Muscle layer of colon (tissue), 2 donors: ENCODE results near the gene SEMA6D.

Source experiments
- H3K27ac ChIP-seq: one replicate; pipeline ENCODE4 v1.7.0; 2013; ENCODE audit warnings: low read depth, mild to moderate bottlenecking, low read length, moderate library complexity
- H3K27me3 ChIP-seq, 2 donors: one replicate each; pipeline ENCODE4 v1.7.0; 2013; ENCODE audit warnings: low read length in 2 of 2, mild to moderate bottlenecking in 2 of 2; ENCODE audit not compliant: insufficient read depth in 2 of 2, control insufficient read depth in 1 of 2
- H3K36me3 ChIP-seq: one replicate; pipeline ENCODE4 v1.7.0; 2013; ENCODE audit warnings: mild to moderate bottlenecking, low read length; ENCODE audit not compliant: insufficient read depth
- H3K4me1 ChIP-seq: one replicate; pipeline ENCODE4 v1.7.0; 2013; ENCODE audit warnings: mild to moderate bottlenecking, low read length; ENCODE audit not compliant: insufficient read depth
- H3K4me3 ChIP-seq, 2 donors: one replicate each; pipeline ENCODE4 v1.7.0; 2013; ENCODE audit warnings: low read length in 2 of 2, low read depth in 1 of 2, mild to moderate bottlenecking in 1 of 2, moderate library complexity in 1 of 2
- H3K9ac ChIP-seq: one replicate; pipeline ENCODE4 v1.7.0; 2013; ENCODE audit warnings: low read length
- H3K9me3 ChIP-seq: one replicate; pipeline ENCODE4 v1.7.0; 2013; ENCODE audit warnings: mild to moderate bottlenecking, low read length
- donor health status: abdominal sarcoma.
- donor health status: Adenocarcinoma of cecum.

The SEMA6D gene

DNA sequence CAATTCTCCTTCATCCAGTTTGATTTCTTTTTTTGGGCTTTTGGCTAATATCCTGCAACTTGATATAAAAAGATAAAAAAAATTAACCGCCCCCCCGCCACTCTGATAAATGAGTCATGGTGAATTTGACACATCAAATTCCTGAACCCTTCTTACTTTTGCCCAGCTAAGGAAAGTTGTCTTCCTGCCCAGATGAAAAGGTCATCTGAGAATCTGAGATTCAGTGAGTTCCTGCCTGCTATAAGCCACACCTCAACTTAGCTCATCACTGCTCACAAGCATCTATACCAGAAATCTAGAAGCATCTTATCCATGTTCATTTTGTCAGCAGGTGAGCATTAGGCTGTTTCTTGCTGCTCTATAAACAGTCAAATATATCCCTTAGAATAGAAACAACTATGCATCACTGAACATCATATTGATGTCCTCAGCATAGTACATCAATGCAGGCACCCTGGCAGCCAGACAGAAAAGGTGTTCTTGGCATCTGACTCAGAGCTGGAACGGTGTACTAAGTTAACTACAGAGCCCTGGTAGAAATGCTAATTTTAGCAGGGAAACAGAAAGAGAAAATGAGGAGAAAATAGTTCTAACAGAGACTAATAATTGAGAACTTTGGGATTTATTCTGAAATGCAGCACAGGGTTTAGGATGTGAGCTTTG is 77.1 kb downstream of the SEMA6D start:
- H3K27ac ChIP-seq, result no peak overlapping the region
- no peak overlapping the region for H3K4me3 ChIP-seq
- no peak overlapping the region for H3K9ac ChIP-seq
- no peaks in the 10 kb centered on the region for H3K27me3 ChIP-seq
- H3K4me1 ChIP-seq, result no peaks in the 10 kb centered on the region
- no peaks in the 10 kb centered on the region for H3K36me3 ChIP-seq
- no peaks in the 10 kb centered on the region for H3K9me3 ChIP-seq

DNA sequence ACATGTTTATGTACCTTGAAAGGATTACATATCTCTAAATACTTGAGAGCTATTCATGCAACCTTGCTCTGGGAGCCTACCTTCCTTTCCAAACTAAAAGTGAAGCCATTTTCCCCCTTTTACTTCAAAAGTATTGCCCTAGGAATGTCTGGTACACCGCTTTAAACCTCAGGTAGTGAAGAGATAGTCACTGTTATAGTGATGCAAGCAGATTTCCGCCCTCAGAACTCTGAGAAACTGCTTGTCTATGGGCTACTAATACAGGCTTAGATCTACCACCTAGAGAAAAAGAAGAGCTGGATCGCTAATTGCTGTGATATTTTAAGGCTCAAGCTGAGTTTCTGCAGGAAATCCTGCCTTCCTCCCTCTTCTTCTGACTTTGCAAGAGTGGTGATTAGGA is 78.6 kb downstream of the SEMA6D start:
- Histone ChIP-seq H3K9me3 (no peaks in the 10 kb centered on the region), H3K4me3 (no peak overlapping the region), H3K27me3 (no peaks in the 10 kb centered on the region), H3K4me1 (no peaks in the 10 kb centered on the region), H3K36me3 (no peaks in the 10 kb centered on the region), H3K27ac (no peak overlapping the region), H3K9ac (no peak overlapping the region)

DNA sequence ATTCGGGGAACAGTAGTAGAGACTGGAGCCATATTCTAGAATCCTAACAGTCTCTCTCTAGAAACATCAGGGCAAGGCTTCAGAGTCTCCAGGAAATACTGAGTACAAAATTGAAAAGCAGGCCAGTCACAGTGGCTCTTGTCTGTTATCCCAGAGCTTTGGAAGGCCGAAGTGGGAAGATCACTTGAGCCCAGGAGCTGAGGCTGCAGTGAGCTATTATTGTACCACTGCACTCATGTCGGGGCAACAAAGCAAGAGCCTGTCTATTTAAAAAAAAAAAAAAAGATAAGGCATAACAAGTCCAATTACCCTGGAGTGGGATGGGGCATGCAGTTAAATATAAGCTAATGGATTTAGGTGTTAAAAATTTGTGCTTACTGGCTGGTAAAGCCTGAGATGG is 79.0 kb downstream of the SEMA6D start:
- Histone ChIP-seq H3K27ac (no peak overlapping the region), H3K36me3 (no peaks in the 10 kb centered on the region), H3K4me1 (no peaks in the 10 kb centered on the region), H3K9me3 (no peaks in the 10 kb centered on the region), H3K4me3 (no peak overlapping the region), H3K27me3 (no peaks in the 10 kb centered on the region), H3K9ac (no peak overlapping the region)

DNA sequence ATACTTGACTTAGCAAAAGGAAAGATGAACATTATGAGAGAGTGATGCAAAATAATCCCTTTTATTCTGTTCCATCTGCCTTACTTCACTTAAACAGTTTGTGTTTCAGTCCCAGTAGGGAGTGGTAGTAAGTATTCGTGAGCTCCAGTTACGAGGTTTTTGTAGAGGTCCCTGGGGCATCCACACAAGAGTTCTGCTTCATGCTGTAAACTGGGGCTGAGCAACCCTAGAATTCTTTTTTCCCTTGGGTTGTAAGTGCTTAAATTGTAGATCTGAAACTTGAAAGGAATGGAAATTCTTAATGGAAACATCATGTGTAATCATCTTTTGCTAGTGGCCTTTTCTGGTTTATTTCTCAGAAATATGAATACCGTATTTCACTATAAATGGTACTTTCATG is 79.5 kb downstream of the SEMA6D start:
- Histone ChIP-seq H3K4me3 (no peak overlapping the region), H3K9ac (no peak overlapping the region), H3K9me3 (no peaks in the 10 kb centered on the region), H3K36me3 (no peaks in the 10 kb centered on the region), H3K27ac (no peak overlapping the region), H3K4me1 (no peaks in the 10 kb centered on the region), H3K27me3 (no peaks in the 10 kb centered on the region)

DNA sequence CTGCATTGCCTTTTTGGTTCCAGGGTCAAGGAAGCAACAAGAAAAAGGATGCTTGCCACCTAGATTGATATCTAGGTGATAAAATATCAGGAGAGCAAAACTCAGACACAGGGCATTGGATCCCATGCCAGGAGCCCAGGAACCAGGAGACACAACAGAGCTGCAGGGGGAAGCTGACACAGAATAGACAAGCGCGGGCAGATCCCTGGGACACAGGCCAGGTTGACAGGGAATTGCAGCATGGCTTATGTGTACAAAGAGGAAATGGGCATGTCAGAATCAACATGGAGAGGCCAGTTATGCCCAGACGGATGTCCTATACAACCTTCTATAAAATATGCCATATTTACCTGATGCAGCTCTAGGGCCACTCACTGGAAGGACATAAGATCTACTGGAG is 84.2 kb downstream of the SEMA6D start:
- H3K9ac ChIP-seq, result no peak overlapping the region
- H3K4me1 ChIP-seq, result no peaks in the 10 kb centered on the region
- no peak overlapping the region for H3K27ac ChIP-seq
- no peaks in the 10 kb centered on the region for H3K27me3 ChIP-seq
- H3K4me3 ChIP-seq, result no peak overlapping the region
- H3K36me3 ChIP-seq, result no peaks in the 10 kb centered on the region
- H3K9me3 ChIP-seq, result no peaks in the 10 kb centered on the region

DNA sequence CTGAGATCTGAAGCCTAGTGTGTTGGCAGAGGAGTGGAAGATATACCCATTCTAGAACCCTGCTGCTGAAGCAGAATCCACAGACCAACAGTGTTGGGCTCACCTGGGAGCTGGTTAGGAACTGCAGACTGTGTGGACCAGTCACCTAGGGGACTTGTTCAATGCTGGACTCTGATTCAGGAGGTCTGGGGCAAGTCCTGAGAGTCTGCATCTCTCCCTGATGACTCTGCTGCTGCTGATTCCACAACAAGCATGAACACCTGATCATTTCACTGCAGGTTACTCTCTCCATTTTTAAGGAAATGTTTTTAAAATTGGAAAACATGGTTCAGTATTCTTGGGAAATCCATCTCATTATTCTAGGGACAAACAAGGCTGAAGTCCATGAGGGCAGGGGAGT is 84.9 kb downstream of the SEMA6D start:
- Histone ChIP-seq H3K27me3 (no peaks in the 10 kb centered on the region), H3K36me3 (no peaks in the 10 kb centered on the region), H3K9me3 (no peaks in the 10 kb centered on the region), H3K4me3 (no peak overlapping the region), H3K9ac (no peak overlapping the region), H3K27ac (no peak overlapping the region), H3K4me1 (no peaks in the 10 kb centered on the region)

DNA sequence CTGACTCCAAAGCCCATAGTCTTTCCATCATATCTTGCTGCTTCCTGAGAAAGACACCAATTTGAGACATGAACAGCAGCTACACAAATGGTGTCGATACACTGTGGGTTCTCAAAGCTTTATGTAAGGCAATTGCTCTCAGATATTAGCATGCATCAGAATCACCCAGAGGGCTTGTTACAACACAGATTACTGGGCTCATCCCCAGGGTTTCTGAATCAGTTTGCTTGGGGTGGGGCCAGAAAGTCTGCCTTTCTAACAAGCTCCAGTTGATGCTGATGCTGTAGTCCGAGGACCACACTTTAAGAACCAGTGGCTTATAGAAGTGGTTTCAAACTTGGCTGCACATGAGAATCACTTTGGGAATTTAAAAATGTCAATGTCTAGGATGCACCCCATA is 86.5 kb downstream of the SEMA6D start:
- H3K27ac ChIP-seq, result no peak overlapping the region
- no peaks in the 10 kb centered on the region for H3K4me1 ChIP-seq
- H3K4me3 ChIP-seq, result no peak overlapping the region
- no peaks in the 10 kb centered on the region for H3K36me3 ChIP-seq
- H3K27me3 ChIP-seq, result no peaks in the 10 kb centered on the region
- H3K9me3 ChIP-seq, result no peaks in the 10 kb centered on the region
- no peak overlapping the region for H3K9ac ChIP-seq

DNA sequence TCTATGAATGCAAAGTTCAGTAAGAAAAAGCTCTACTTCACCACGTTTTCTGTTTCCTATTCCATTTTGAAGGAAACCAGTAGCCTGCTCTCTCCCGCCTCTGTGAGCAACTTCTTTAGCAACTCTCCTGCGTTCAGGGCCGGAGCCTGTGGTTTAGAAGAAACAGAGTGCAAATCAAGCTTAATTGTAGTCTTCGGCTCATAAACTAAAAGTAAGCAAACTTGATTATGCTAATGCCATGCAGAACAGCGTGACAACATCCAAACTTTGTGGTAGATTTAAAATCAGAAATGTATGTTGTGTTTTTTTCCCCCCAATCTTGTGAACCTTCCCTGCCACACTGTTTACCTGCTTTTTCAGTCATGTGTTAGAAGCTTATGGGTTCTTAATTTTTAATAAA is 87.4 kb downstream of the SEMA6D start:
- H3K9ac ChIP-seq, result no peak overlapping the region
- no peaks in the 10 kb centered on the region for H3K27me3 ChIP-seq
- no peak overlapping the region for H3K27ac ChIP-seq
- H3K36me3 ChIP-seq, result no peaks in the 10 kb centered on the region
- H3K4me3 ChIP-seq, result no peak overlapping the region
- no peaks in the 10 kb centered on the region for H3K4me1 ChIP-seq
- no peaks in the 10 kb centered on the region for H3K9me3 ChIP-seq

DNA sequence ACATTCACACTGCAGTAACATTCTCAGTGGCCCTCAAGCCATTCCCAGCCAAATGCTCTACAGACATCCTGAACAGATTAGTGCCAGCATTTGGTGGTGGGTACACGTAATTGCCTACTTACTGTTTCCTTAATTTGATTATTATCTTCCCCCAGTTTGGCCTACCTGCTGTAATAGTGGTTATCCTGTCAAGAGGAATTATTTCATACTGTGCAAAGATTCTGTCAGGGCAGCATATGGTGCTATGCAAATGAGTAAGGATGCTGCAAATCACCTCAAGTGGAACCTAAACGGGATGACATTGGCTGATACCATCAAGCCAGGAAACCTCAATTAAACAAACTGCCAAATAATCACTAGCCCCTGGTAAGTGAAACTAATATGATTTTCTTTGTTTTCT is 88.7 kb downstream of the SEMA6D start:
- no peak overlapping the region for H3K9ac ChIP-seq
- H3K27me3 ChIP-seq, result no peaks in the 10 kb centered on the region
- H3K9me3 ChIP-seq, result no peaks in the 10 kb centered on the region
- H3K27ac ChIP-seq, result no peak overlapping the region
- no peak overlapping the region for H3K4me3 ChIP-seq
- no peaks in the 10 kb centered on the region for H3K4me1 ChIP-seq
- H3K36me3 ChIP-seq, result no peaks in the 10 kb centered on the region

DNA sequence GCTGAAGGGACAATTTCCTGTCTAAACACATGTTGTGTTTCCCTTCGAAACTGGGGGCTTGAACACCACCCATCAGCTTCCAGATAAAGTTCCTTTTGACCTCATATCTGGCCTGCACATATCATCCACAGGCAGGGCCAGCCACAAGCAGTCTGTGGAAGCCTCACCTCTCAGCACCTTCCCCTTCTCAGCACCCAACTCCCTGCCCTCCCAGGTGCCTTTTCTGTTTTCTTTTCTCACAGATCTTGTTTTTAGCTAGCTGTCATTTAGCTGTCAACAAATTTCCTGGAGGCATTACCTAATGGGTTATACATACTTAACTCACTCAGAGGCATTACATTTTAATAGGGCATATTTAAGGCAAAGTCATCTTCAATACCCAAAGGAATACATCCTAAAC is 93.9 kb downstream of the SEMA6D start:
- Histone ChIP-seq H3K9me3 (no peaks in the 10 kb centered on the region), H3K27me3 (no peaks in the 10 kb centered on the region), H3K4me3 (no peak overlapping the region), H3K4me1 (no peaks in the 10 kb centered on the region), H3K9ac (no peak overlapping the region), H3K36me3 (no peaks in the 10 kb centered on the region), H3K27ac (no peak overlapping the region)

DNA sequence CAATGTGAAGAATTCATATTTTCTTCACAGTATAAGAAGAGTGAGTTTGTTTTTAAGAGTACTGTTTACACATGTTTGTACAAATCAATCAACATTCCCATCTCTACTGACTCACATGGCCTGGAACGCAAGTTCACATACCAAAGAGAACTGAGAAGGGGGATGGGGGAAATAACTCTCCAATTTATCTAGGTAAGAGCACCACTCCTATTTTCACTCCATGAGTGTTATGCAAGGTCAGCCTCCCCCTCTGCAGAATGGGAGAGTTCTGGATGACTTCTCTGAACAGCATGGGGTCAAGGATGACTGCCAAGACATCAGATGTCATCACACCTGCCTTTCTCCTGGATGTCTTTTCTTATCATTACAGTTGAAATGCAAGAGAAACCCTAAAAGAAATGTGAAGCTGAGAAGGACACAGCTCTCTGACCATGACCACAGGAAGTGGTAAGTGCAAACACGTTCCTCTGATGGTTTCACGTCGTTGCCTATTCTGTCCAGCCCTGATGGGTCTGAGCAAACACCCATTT is 95.2 kb downstream of the SEMA6D start:
- no peak overlapping the region for H3K27ac ChIP-seq
- no peaks in the 10 kb centered on the region for H3K4me1 ChIP-seq
- no peaks in the 10 kb centered on the region for H3K27me3 ChIP-seq
- no peaks in the 10 kb centered on the region for H3K36me3 ChIP-seq
- no peak overlapping the region for H3K9ac ChIP-seq
- no peaks in the 10 kb centered on the region for H3K9me3 ChIP-seq
- no peak overlapping the region for H3K4me3 ChIP-seq

DNA sequence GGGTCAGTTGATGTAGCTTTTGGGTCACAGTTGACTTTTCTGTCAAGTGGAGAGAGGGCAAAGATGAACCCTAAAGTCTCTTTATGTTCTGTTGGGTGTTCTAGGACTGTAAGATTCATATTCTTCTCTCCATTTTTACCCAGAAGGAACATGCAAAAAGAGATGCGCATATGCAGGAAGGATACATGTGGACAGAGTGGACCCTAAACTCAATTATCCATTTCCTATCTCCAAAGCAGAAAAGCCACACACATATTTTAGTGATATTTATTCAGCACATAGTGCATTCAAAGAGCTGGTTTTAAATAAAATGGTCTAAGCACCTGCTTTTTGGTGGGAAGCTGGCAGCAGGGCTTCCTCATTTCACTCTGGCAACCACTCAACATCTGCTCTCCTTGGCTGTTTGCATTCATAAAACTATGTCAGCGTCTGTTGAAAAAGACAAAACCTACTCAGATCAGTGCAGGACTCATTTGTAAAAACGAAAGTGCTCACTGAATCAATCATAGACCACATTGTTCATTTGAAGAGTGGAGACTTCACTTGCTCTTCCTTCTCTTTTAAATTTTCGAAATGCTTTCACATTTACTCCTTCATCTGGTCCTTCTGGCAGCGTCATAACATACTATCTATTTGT is 96.6 kb downstream of the SEMA6D start:
- no peak overlapping the region for H3K27ac ChIP-seq
- no peaks in the 10 kb centered on the region for H3K9me3 ChIP-seq
- no peaks in the 10 kb centered on the region for H3K27me3 ChIP-seq
- H3K36me3 ChIP-seq, result no peaks in the 10 kb centered on the region
- no peaks in the 10 kb centered on the region for H3K4me1 ChIP-seq
- H3K4me3 ChIP-seq, result no peak overlapping the region
- no peak overlapping the region for H3K9ac ChIP-seq
